ENCODE data around the gene BRIP1. TPM values are rescaled to one million over a fixed set of nuclear protein-coding genes. Genes with fewer than 3 reads are reported as not detected.
"Not testable (repeated sequence)": the region's sequence is repeated elsewhere in the genome, so short reads cannot be mapped to it uniquely, and the experiment has no call there.

BRIP1 gene
- polyA plus RNA-seq, 2 donors, result 1.4 to 1.7 TPM

GRCh38 chr17:61885865-61886264 lies 22.5 kb upstream of the BRIP1 start:
- WGBS, 2 donors, result 96 to 97% methylated on average over 8 of the region's 8 CpGs
- H3K9me3 ChIP-seq (ENCODE audit: control insufficient read depth in 2 of 2, insufficient read depth in 1 of 2, low read depth in 1 of 2, low read length in 1 of 2); H3K4me3 ChIP-seq (ENCODE audit: low read depth in 1 of 2, low read length in 2 of 2); H3K27ac ChIP-seq (ENCODE audit: low read depth in 2 of 2, low read length in 1 of 2); H3K27me3 ChIP-seq (ENCODE audit: control insufficient read depth in 1 of 2, insufficient read depth in 2 of 2, low read length in 2 of 2); H3K4me1 ChIP-seq (ENCODE audit: control insufficient read depth in 2 of 2, insufficient read depth in 2 of 2, low read length in 1 of 2); H3K36me3 ChIP-seq (ENCODE audit: control insufficient read depth in 2 of 2, insufficient read depth in 2 of 2, low read length in 1 of 2): not testable (repeated sequence)

GRCh38 chr17:61884864-61885263 lies 21.5 kb upstream of the BRIP1 start:
- no peaks in the 10 kb centered on the region for H3K9me3 ChIP-seq (ENCODE audit: control insufficient read depth in 2 of 2, insufficient read depth in 1 of 2, low read depth in 1 of 2, low read length in 1 of 2)
- H3K36me3 ChIP-seq (ENCODE audit: control insufficient read depth in 2 of 2, insufficient read depth in 2 of 2, low read length in 1 of 2), result no peaks in the 10 kb centered on the region
- H3K4me1 ChIP-seq (ENCODE audit: control insufficient read depth in 2 of 2, insufficient read depth in 2 of 2, low read length in 1 of 2), result no peaks in the 10 kb centered on the region
- H3K4me3 ChIP-seq (ENCODE audit: low read depth in 1 of 2, low read length in 2 of 2), result no peak overlapping the region
- no peaks in the 10 kb centered on the region for H3K27me3 ChIP-seq (ENCODE audit: control insufficient read depth in 1 of 2, insufficient read depth in 2 of 2, low read length in 2 of 2)
- 94 to 96% methylated on average over 3 of the region's 3 CpGs for WGBS, 2 donors
- no peak overlapping the region for H3K27ac ChIP-seq (ENCODE audit: low read depth in 2 of 2, low read length in 1 of 2)

GRCh38 chr17:61880589-61881102 lies 17.3 kb upstream of the BRIP1 start:
- Histone ChIP-seq H3K27me3 (ENCODE audit: control insufficient read depth in 1 of 2, insufficient read depth in 2 of 2, low read length in 2 of 2) (no peaks in the 10 kb centered on the region), H3K4me3 (ENCODE audit: low read depth in 1 of 2, low read length in 2 of 2) (no peak overlapping the region), H3K27ac (ENCODE audit: low read depth in 2 of 2, low read length in 1 of 2) (no peak overlapping the region), H3K9me3 (ENCODE audit: control insufficient read depth in 2 of 2, insufficient read depth in 1 of 2, low read depth in 1 of 2, low read length in 1 of 2) (no peaks in the 10 kb centered on the region), H3K36me3 (ENCODE audit: control insufficient read depth in 2 of 2, insufficient read depth in 2 of 2, low read length in 1 of 2) (peaks cover 0 to 2% of the 10 kb centered on the region in 2 donors), H3K4me1 (ENCODE audit: control insufficient read depth in 2 of 2, insufficient read depth in 2 of 2, low read length in 1 of 2) (no peaks in the 10 kb centered on the region)
- WGBS, 2 donors, result 98% methylated on average over 4 of the region's 4 CpGs

- no peak overlapping the region for H3K27ac ChIP-seq (ENCODE audit: low read depth in 2 of 2, low read length in 1 of 2)
- 97 to 98% methylated on average over 3 of the region's 3 CpGs for WGBS, 2 donors
- H3K4me3 ChIP-seq (ENCODE audit: low read depth in 1 of 2, low read length in 2 of 2), result no peak overlapping the region
- H3K36me3 ChIP-seq (ENCODE audit: control insufficient read depth in 2 of 2, insufficient read depth in 2 of 2, low read length in 1 of 2), result peaks cover 0 to 2% of the 10 kb centered on the region in 2 donors
- no peaks in the 10 kb centered on the region for H3K9me3 ChIP-seq (ENCODE audit: control insufficient read depth in 2 of 2, insufficient read depth in 1 of 2, low read depth in 1 of 2, low read length in 1 of 2)
- H3K27me3 ChIP-seq (ENCODE audit: control insufficient read depth in 1 of 2, insufficient read depth in 2 of 2, low read length in 2 of 2), result no peaks in the 10 kb centered on the region
- no peaks in the 10 kb centered on the region for H3K4me1 ChIP-seq (ENCODE audit: control insufficient read depth in 2 of 2, insufficient read depth in 2 of 2, low read length in 1 of 2)
Observed at GRCh38 chr17:61878984-61879612, 15.8 kb upstream of the BRIP1 start.

- H3K36me3 ChIP-seq (ENCODE audit: control insufficient read depth in 2 of 2, insufficient read depth in 2 of 2, low read length in 1 of 2), result peaks cover 0 to 2% of the 10 kb centered on the region in 2 donors
- 73 to 75% methylated on average over 2 of the region's 2 CpGs for WGBS, 2 donors
Observed at GRCh38 chr17:61878520-61878919, 15.2 kb upstream of the BRIP1 start.

GRCh38 chr17:61877837-61878236 lies 14.5 kb upstream of the BRIP1 start:
- Histone ChIP-seq H3K36me3 (ENCODE audit: control insufficient read depth in 2 of 2, insufficient read depth in 2 of 2, low read length in 1 of 2) (peaks cover 0 to 2% of the 10 kb centered on the region in 2 donors), H3K27me3 (ENCODE audit: control insufficient read depth in 1 of 2, insufficient read depth in 2 of 2, low read length in 2 of 2) (no peaks in the 10 kb centered on the region), H3K4me3 (ENCODE audit: low read depth in 1 of 2, low read length in 2 of 2) (no peak overlapping the region), H3K27ac (ENCODE audit: low read depth in 2 of 2, low read length in 1 of 2) (no peak overlapping the region), H3K9me3 (ENCODE audit: control insufficient read depth in 2 of 2, insufficient read depth in 1 of 2, low read depth in 1 of 2, low read length in 1 of 2) (no peaks in the 10 kb centered on the region), H3K4me1 (ENCODE audit: control insufficient read depth in 2 of 2, insufficient read depth in 2 of 2, low read length in 1 of 2) (no peaks in the 10 kb centered on the region)
- 96% methylated on average over 2 of the region's 2 CpGs for WGBS, 2 donors

More at GRCh38 chr17:61878520-61878919, 15.2 kb upstream of the BRIP1 start:
- no peak overlapping the region for H3K27ac ChIP-seq (ENCODE audit: low read depth in 2 of 2, low read length in 1 of 2)
- H3K4me3 ChIP-seq (ENCODE audit: low read depth in 1 of 2, low read length in 2 of 2), result no peak overlapping the region
- H3K27me3 ChIP-seq (ENCODE audit: control insufficient read depth in 1 of 2, insufficient read depth in 2 of 2, low read length in 2 of 2), result no peaks in the 10 kb centered on the region
- no peaks in the 10 kb centered on the region for H3K4me1 ChIP-seq (ENCODE audit: control insufficient read depth in 2 of 2, insufficient read depth in 2 of 2, low read length in 1 of 2)
- H3K9me3 ChIP-seq (ENCODE audit: control insufficient read depth in 2 of 2, insufficient read depth in 1 of 2, low read depth in 1 of 2, low read length in 1 of 2), result no peaks in the 10 kb centered on the region

- H3K4me3 ChIP-seq (ENCODE audit: low read depth in 1 of 2, low read length in 2 of 2), result no peak overlapping the region
- no peaks in the 10 kb centered on the region for H3K27me3 ChIP-seq (ENCODE audit: control insufficient read depth in 1 of 2, insufficient read depth in 2 of 2, low read length in 2 of 2)
- H3K36me3 ChIP-seq (ENCODE audit: control insufficient read depth in 2 of 2, insufficient read depth in 2 of 2, low read length in 1 of 2), result peaks cover 0 to 4% of the 10 kb centered on the region in 2 donors
- no peaks in the 10 kb centered on the region for H3K9me3 ChIP-seq (ENCODE audit: control insufficient read depth in 2 of 2, insufficient read depth in 1 of 2, low read depth in 1 of 2, low read length in 1 of 2)
- 83 to 90% methylated on average over 3 of the region's 3 CpGs for WGBS, 2 donors
- H3K27ac ChIP-seq (ENCODE audit: low read depth in 2 of 2, low read length in 1 of 2), result no peak overlapping the region
- no peaks in the 10 kb centered on the region for H3K4me1 ChIP-seq (ENCODE audit: control insufficient read depth in 2 of 2, insufficient read depth in 2 of 2, low read length in 1 of 2)
Observed at GRCh38 chr17:61875804-61876203, 12.5 kb upstream of the BRIP1 start.

- WGBS, 2 donors, result 61 to 79% methylated on average over 1 of the region's 1 CpG
- no peak overlapping the region for H3K27ac ChIP-seq (ENCODE audit: low read depth in 2 of 2, low read length in 1 of 2)
- no peaks in the 10 kb centered on the region for H3K4me1 ChIP-seq (ENCODE audit: control insufficient read depth in 2 of 2, insufficient read depth in 2 of 2, low read length in 1 of 2)
- peaks cover 0 to 4% of the 10 kb centered on the region in 2 donors for H3K36me3 ChIP-seq (ENCODE audit: control insufficient read depth in 2 of 2, insufficient read depth in 2 of 2, low read length in 1 of 2)
- no peak overlapping the region for H3K4me3 ChIP-seq (ENCODE audit: low read depth in 1 of 2, low read length in 2 of 2)
- no peaks in the 10 kb centered on the region for H3K9me3 ChIP-seq (ENCODE audit: control insufficient read depth in 2 of 2, insufficient read depth in 1 of 2, low read depth in 1 of 2, low read length in 1 of 2)
- H3K27me3 ChIP-seq (ENCODE audit: control insufficient read depth in 1 of 2, insufficient read depth in 2 of 2, low read length in 2 of 2), result no peaks in the 10 kb centered on the region
Observed at GRCh38 chr17:61875285-61875684, 12.0 kb upstream of the BRIP1 start.

- H3K36me3 ChIP-seq (ENCODE audit: control insufficient read depth in 2 of 2, insufficient read depth in 2 of 2, low read length in 1 of 2), result peaks cover 0 to 4% of the 10 kb centered on the region in 2 donors
- H3K4me1 ChIP-seq (ENCODE audit: control insufficient read depth in 2 of 2, insufficient read depth in 2 of 2, low read length in 1 of 2), result no peaks in the 10 kb centered on the region
- H3K27ac ChIP-seq (ENCODE audit: low read depth in 2 of 2, low read length in 1 of 2), result no peak overlapping the region
- no peaks in the 10 kb centered on the region for H3K9me3 ChIP-seq (ENCODE audit: control insufficient read depth in 2 of 2, insufficient read depth in 1 of 2, low read depth in 1 of 2, low read length in 1 of 2)
- no peak overlapping the region for H3K4me3 ChIP-seq (ENCODE audit: low read depth in 1 of 2, low read length in 2 of 2)
- WGBS, 2 donors, result 88 to 89% methylated on average over 2 of the region's 2 CpGs
- no peaks in the 10 kb centered on the region for H3K27me3 ChIP-seq (ENCODE audit: control insufficient read depth in 1 of 2, insufficient read depth in 2 of 2, low read length in 2 of 2)
Observed at GRCh38 chr17:61874075-61874474, 10.7 kb upstream of the BRIP1 start.

GRCh38 chr17:61872099-61872498 lies 8.8 kb upstream of the BRIP1 start:
- Histone ChIP-seq H3K36me3 (ENCODE audit: control insufficient read depth in 2 of 2, insufficient read depth in 2 of 2, low read length in 1 of 2) (peaks cover 0 to 4% of the 10 kb centered on the region in 2 donors), H3K27ac (ENCODE audit: low read depth in 2 of 2, low read length in 1 of 2) (no peak overlapping the region)
- WGBS, 2 donors, result 97 to 99% methylated on average over 3 of the region's 3 CpGs

More at GRCh38 chr17:61872099-61872498, 8.8 kb upstream of the BRIP1 start:
- H3K9me3 ChIP-seq (ENCODE audit: control insufficient read depth in 2 of 2, insufficient read depth in 1 of 2, low read depth in 1 of 2, low read length in 1 of 2), result no peaks in the 10 kb centered on the region
- H3K27me3 ChIP-seq (ENCODE audit: control insufficient read depth in 1 of 2, insufficient read depth in 2 of 2, low read length in 2 of 2), result no peaks in the 10 kb centered on the region
- no peak overlapping the region for H3K4me3 ChIP-seq (ENCODE audit: low read depth in 1 of 2, low read length in 2 of 2)
- H3K4me1 ChIP-seq (ENCODE audit: control insufficient read depth in 2 of 2, insufficient read depth in 2 of 2, low read length in 1 of 2), result no peaks in the 10 kb centered on the region
